A172 (cell line): Measurements from ENCODE around the gene AKAP12. TPM values are rescaled to one million over a fixed set of nuclear protein-coding genes. Genes with fewer than 3 reads are reported as not detected.
"Not testable (repeated sequence)": the region's sequence is repeated elsewhere in the genome, so short reads cannot be mapped to it uniquely, and the experiment has no call there.

ENCODE experiments used
- DNase-seq: peaks from one replicate; pipeline ENCODE4 v3.0.0-alpha.2; 2015; ENCODE audit warnings: low spot score
- total RNA-seq: library from RNA; depleted of rRNA; stranded (reverse); fragments of >200 nt; shearing (Covaris generic); gene quantifications from 2 replicates; pipeline ENCODE4 v1.2.3, GENCODE V29; 2014

AKAP12 gene
- total RNA-seq, 1 experiment from 2014 or later, result 172 TPM

DNA sequence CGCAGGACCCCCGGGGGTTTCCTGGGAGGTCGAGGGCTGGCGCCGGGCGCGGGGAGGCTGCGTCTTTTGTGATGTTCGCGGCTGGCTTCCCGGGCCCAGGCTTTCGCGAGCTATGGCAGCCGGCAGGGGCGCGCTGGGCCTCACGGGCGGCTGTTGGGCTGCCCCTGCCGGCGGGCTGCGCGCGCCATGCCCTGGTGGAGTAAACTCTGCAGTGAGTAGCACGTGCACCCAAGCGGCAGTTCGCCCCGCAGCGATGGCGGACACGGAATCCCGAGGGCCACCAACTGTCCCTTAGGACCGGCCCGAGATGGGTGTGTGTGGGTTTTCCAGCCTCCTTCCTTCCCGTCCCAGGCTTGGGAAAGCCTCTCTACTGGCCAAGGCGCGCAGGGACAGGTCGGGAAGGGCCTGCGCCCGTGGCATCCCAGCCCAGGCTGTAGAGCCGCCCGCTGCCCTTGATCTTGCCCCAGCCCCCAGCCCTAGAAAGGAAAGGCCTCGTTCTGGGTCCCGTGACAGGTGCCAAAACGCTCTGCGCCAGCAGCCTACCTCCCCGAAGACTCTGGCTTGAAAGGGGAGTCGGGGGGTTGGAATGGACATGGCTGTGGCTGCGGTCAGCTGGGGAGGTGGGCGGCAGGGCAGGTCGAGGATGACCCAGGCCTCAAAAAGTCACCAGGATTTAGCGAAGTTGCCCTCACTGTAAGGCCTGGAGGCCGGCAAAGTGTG is 101.9 kb downstream of the AKAP12 start:
- no peak for DNase-seq

DNA sequence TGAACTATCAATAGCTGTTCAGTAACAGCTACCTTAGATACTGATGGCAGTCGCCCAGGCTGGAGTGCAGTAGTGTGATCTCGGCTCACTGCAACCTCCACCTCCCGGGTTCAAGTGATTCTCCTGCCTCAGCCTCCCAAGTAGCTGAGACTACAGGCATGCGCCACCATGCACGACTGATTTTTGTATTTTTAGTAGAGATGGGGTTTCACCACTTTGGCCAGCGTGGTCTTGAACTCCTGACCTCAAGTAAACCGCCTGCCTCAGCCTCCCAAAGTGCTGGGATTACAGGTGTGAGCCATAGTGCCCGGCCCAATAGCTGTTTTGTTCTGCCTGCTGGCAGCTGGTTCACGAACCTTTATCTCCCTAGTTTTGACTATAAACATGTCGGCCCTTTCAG is 103.0 kb downstream of the AKAP12 start:
- not testable (repeated sequence) for DNase-seq

DNA sequence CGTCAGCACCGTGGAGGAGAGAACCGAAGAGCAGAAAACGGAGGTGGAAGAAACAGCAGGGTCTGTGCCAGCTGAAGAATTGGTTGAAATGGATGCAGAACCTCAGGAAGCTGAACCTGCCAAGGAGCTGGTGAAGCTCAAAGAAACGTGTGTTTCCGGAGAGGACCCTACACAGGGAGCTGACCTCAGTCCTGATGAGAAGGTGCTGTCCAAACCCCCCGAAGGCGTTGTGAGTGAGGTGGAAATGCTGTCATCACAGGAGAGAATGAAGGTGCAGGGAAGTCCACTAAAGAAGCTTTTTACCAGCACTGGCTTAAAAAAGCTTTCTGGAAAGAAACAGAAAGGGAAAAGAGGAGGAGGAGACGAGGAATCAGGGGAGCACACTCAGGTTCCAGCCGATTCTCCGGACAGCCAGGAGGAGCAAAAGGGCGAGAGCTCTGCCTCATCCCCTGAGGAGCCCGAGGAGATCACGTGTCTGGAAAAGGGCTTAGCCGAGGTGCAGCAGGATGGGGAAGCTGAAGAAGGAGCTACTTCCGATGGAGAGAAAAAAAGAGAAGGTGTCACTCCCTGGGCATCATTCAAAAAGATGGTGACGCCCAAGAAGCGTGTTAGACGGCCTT is 110.0 kb downstream of the AKAP12 start:
- DNase-seq, result no peak

DNA sequence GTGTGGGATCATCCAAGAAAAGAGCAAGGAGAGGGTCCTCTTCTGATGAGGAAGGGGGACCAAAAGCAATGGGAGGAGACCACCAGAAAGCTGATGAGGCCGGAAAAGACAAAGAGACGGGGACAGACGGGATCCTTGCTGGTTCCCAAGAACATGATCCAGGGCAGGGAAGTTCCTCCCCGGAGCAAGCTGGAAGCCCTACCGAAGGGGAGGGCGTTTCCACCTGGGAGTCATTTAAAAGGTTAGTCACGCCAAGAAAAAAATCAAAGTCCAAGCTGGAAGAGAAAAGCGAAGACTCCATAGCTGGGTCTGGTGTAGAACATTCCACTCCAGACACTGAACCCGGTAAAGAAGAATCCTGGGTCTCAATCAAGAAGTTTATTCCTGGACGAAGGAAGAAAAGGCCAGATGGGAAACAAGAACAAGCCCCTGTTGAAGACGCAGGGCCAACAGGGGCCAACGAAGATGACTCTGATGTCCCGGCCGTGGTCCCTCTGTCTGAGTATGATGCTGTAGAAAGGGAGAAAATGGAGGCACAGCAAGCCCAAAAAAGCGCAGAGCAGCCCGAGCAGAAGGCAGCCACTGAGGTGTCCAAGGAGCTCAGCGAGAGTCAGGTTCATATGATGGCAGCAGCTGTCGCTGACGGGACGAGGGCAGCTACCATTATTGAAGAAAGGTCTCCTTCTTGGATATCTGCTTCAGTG is 110.8 kb downstream of the AKAP12 start:
- no peak for DNase-seq

DNA sequence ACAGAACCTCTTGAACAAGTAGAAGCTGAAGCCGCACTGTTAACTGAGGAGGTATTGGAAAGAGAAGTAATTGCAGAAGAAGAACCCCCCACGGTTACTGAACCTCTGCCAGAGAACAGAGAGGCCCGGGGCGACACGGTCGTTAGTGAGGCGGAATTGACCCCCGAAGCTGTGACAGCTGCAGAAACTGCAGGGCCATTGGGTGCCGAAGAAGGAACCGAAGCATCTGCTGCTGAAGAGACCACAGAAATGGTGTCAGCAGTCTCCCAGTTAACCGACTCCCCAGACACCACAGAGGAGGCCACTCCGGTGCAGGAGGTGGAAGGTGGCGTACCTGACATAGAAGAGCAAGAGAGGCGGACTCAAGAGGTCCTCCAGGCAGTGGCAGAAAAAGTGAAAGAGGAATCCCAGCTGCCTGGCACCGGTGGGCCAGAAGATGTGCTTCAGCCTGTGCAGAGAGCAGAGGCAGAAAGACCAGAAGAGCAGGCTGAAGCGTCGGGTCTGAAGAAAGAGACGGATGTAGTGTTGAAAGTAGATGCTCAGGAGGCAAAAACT is 111.5 kb downstream of the AKAP12 start:
- DNase-seq, result no peak

DNA sequence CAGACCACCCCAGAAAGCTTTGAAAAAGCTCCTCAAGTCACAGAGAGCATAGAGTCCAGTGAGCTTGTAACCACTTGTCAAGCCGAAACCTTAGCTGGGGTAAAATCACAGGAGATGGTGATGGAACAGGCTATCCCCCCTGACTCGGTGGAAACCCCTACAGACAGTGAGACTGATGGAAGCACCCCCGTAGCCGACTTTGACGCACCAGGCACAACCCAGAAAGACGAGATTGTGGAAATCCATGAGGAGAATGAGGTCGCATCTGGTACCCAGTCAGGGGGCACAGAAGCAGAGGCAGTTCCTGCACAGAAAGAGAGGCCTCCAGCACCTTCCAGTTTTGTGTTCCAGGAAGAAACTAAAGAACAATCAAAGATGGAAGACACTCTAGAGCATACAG is 112.0 kb downstream of the AKAP12 start:
- no peak for DNase-seq

DNA sequence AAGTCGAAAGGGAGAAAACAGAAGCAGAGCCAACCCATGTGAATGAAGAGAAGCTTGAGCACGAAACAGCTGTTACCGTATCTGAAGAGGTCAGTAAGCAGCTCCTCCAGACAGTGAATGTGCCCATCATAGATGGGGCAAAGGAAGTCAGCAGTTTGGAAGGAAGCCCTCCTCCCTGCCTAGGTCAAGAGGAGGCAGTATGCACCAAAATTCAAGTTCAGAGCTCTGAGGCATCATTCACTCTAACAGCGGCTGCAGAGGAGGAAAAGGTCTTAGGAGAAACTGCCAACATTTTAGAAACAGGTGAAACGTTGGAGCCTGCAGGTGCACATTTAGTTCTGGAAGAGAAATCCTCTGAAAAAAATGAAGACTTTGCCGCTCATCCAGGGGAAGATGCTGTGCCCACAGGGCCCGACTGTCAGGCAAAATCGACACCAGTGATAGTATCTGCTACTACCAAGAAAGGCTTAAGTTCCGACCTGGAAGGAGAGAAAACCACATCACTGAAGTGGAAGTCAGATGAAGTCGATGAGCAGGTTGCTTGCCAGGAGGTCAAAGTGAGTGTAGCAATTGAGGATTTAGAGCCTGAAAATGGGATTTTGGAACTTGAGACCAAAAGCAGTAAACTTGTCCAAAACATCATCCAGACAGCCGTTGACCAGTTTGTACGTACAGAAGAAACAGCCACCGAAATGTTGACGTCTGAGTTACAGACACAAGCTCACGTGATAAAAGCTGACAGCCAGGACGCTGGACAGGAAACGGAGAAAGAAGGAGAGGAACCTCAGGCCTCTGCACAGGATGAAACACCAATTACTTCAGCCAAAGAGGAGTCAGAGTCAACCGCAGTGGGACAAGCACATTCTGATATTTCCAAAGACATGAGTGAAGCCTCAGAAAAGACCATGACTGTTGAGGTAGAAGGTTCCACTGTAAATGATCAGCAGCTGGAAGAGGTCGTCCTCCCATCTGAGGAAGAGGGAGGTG is 112.9 kb downstream of the AKAP12 start:
- DNase-seq, result no peak

DNA sequence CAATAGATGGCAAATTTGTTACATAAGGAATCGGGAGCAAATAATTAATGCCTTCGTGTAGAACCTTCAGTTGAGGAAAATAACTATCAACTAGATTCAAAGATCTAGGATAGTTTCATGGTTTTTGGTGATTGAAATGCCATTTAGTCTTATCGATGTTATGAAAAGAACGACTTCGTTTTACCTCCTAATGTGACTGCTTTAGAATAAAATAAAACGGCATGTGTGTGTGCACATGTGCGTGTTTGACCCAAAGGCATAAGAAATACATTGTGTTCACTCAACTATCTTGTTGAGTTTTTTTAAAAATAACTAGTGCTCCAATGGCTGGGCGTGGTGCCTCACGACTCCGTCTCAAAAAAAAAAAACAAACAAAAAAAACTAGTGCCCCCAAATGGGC is 114.0 kb downstream of the AKAP12 start:
- DNase-seq, result no peak

DNA sequence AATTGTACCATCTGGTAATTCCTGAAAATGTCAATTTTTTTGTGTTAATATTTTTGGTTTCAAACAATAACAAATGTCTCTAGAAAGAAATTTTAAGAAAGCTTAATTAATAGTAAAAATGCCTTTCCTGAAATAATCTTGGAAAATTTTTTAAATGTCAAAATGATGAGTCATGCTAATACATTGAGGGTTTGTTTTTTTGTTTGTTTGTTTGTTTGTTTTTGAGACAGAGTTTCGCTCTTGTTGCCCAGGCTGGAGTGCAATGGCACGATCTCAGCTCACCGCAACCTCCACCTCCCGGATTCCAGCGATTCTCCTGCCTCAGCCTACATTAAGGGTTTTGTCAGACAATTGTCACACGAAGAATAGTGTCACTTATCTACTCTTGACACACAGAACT is 117.2 kb downstream of the AKAP12 start:
- DNase-seq, result not testable (repeated sequence)

DNA sequence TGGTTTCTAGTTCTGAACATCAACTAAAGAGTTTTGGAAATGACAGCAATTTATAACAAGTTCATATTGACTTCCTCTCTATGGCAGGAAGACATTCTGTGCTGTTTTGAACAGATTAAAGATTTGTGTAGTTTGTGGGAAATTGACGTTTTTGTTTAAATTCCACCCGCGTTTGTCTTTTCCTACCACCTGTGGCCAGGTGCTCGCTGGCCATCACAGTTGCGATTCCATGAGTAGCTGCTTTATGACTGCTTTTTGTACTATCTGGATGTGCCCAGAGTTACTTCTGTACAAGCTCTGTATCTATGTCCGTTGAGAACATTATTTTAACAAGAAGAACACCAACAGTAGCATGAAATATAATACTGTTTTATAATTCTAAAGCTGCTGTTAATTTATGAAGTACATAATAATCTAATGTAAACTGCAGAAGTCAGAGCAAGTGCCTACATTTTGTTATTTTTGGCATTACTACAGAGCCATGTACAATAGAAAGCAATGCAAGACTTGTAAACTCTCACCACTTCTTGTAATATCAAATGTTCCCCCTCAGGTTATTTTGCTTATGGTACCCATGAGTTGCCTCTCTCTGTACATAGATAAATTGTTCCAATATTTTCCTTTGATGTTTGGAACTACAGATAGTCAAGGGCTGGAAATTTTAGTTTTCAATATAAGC is 118.1 kb downstream of the AKAP12 start:
- DNase-seq, result no peak

DNA sequence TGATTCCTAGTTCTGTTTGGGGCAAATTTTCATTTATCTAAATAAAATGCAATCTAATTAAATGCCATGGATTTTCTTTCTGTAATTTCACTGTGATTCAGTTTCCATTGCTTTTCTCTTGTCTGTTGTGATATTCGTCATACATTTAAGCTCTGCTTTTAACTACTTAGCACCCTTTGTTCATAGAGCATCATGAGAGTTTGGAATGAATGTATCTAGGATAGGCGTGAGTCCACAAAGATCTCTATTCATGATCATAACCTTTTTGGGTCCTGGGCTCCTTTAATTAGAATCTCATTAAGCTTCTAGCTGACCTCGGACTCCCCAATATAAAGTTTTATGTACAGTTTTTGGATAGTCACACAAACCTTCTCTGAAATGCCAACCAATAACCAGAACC is 118.7 kb downstream of the AKAP12 start:
- DNase-seq, result no peak

DNA sequence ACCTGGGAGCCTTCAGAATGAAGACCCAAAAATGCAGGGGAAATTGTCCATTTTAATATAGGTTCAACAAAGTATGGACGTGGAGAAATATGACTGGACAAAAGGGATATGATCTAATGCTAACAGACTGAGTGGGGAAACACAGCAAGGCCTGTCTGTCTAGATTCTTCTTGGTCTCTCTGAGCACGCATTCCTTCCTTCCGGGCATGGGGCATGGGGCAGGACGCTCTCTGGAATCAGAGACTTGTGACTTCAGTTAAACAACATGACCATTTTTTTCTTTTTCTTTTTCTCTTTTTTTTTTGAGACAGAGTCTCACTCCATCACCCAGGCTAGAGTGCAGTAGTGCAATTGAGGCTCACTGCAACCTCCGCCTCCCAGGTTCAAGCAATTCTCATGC is 119.7 kb downstream of the AKAP12 start:
- DNase-seq, result no peak

DNA sequence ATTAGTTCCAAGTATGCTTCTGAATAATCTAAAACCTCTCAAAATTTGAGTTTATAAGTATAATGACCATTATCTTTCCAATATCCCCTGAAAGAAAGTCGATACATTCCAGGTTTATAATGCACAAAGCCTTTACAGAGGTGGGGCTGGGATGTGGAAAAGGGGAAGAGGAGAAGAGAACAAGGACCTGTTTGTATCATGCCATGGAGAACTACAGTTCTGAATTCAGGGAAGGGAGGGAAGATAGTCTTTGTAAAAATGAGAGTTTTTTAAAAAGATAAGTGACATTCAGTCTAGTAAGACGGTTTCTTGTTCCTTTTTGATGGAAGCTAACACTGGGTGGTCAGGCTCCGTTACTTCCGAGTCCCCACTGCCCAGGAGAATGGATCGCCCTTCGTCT is 125.5 kb downstream of the AKAP12 start:
- no peak for DNase-seq

DNA sequence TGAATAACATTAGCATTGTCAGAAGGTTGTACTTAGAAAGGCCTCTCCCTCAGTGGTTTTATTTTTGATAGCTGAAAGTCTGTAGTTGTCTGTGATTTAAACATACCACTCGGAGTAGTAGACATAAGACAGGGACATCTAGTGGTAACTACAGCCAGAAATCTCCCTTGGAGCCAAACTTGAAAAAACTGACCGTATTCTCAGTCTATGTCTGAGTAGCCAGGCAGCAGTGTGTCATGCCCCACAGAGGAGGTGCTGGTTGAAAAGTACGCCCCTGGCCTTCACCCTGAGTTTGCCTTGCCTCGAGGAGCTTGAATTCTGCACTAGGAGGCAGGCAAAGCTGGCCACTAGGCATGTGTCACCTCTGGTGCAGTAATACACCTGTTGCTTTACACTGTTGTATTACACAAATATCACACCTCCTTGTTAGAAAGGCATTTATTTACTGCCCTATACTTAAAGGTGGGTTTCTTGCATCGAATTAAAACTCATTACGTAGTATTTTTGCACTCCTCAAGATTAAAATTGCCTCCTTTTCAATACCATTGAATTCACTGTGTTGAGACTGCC is 130.8 kb downstream of the AKAP12 start:
- DNase-seq, result no peak

DNA sequence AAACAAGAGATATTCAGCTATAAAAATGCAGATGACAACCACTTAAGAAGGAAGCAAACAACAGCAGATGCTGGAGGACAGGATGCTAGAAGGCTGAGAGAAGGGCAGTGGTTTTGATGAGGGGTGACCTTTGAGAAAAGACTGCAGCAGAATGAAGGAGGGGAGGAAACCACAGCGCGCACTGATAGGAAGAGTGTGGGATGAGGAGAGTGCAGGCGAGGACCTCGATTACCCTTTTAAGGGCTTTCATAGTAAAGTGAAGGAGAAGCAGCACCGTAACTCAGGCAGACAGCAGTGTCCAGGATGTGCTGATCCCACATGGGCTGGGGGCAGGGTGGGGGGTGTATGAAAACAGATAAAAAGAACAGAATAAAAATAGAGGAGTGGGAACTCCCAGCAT is 132.4 kb downstream of the AKAP12 start:
- DNase-seq, result no peak

DNA sequence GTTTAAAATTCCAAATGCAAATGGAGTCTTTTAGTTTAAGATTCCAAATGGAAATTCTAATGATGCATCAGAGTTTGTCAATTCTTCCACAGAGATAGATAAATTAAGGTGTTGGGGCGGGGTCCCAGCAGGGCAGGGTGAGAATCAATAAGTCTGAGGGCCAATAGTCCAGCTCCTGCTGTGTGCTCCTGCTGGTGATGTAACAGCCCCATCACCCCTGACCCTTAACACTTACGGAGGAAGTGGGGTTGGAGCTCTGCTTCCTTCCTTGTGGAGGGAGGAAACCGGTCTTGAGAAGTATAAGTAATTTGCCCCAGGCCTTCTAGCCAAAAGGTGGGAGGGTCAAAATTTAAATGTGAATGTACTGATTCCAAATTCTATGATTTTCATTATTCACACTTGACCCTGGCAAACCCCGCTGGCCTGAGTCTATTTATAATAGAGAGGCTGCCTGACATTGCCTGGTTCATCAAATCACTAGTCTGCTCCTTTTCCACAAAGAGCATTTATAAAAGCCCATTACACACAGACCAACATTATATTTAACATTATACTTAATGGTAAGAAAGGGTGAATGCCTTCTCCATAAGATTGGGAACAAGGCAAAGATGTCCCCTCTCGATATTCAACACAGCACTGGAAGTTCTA is 134.4 kb downstream of the AKAP12 start:
- no peak for DNase-seq

DNA sequence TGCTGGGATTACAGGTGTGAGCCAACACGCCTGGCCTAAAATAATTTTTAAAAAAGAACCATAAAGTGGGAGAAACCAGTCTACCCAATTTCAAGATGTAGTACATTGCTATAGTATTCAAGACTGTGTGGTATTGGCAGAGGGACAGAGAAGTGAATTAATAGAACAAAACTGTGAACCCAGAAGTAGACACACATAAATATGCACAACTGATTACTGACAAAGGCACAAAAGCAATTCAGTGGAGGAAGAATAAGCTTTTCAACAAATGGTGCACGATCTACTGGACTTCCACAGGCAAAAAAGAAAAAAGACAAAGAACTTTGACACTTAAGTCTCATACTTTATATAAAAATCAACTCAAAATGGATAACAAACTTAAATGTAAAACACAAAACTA is 136.1 kb downstream of the AKAP12 start:
- no peak for DNase-seq

DNA sequence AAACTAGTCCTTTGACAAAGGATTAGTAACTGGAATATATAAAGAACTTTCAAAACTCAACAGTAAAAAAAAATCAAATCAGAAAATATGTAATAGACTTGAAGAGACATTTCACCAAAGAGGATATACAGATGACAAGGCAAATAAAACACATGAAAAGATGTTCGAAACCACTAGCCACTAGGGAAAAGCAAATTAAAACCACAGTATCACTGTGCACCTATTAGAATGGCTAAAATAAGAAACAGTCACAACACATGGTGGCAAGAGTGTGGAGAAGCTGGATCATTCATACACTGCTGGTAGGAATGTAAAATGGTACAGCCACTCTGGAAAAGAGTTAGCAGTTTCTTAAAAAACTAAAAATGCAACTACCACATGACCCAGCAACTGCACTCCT is 136.7 kb downstream of the AKAP12 start:
- no peak for DNase-seq

DNA sequence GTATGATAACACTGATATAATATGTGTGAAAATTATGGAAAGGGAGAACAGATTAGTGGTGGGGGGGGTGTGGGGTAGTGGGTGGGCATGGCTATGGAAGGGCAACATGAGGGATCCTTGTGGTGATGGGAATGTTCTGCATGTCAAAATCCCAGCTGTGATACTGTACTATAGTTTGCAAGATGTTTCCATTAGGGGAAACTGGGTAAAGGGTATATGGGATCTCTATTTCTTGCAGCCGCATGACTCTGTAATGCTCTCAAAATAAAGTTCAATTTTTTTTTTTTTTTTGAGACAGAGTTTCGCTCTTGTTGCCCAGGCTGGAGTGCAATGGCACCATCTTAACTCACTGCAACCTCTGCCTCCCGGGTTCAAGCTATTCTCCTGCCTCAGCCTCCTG is 137.3 kb downstream of the AKAP12 start:
- DNase-seq, result no peak
